HG03439 (cell line): Measurements from ENCODE around the gene BEND7.

Experiments
- ATAC-seq: cut with Tn5 transposase; IDR thresholded peaks from one replicate; pipeline ENCODE4 v1.9.1; 2021; ENCODE audit warnings: mild to moderate bottlenecking, moderate library complexity; ENCODE audit not compliant: unreplicated experiment

The BEND7 gene

DNA sequence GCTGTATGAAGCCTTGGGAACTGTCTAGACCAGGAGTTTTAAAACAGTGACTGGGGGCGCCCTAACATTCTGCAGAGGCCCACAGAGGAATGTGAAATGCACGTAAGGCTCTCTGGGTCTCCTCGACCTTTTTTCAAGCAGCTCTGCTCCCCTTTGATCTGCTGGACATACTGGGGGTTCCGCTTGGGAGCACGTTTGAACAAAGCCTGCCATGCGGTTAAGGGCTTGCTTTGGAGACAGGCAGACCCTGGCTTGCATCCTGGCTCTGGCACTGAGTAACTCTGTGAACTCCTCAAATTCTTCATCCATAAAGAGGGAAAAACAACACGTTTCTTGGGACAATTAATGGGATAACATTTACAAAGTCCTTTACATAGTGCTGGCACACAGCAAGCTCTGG is 7.8 kb downstream of the BEND7 start:
- ATAC-seq: no peak

DNA sequence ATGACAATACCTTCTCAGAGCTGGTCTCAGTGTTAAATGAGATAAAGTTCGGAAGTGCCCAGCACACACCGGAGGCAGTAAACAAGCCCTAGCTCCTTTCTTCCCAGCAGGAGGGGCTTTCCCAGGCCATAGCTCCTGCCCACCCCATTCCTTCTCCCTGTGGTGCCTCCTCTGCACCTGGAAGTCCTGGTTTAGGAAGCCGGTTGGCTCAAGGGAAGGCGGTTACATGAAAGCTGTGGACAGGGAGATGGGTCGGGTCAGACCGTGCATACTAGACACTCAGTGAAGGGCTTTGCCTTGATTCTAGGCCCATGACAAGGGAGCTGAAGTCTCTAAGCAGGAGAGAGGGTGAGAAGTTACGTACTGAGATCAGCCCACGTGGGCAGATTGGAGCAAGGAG is 8.6 kb downstream of the BEND7 start:
- ATAC-seq: no peak

DNA sequence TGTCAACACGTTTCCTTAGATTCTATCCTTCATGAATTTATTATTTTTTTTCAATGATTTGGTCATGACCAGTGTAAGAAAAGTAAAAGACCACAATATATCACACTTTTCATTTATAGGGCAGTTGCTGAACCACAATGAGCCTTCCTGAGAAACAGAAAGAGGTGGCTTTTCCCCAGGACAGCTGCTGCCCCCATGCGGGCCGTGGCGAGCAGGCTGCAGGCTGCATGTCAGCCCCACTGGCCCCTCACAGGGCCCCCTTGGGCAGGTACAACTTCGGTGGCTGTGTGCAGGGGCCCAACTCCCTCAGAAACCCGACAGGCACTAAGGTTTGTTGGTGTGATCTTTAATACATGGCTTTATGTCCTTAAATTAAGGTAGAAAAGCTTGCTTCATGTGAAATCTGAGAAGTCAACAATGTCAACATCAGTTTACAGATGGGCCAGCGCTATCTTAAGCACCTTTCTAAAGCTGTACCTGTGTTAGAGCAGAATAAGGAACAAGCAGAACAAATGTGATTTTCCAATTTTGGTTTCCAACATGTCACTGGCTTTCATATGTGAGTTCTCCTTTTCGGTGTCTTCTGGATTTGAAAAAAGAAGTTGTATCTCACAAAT is 10.6 kb downstream of the BEND7 start:
- no peak for ATAC-seq

DNA sequence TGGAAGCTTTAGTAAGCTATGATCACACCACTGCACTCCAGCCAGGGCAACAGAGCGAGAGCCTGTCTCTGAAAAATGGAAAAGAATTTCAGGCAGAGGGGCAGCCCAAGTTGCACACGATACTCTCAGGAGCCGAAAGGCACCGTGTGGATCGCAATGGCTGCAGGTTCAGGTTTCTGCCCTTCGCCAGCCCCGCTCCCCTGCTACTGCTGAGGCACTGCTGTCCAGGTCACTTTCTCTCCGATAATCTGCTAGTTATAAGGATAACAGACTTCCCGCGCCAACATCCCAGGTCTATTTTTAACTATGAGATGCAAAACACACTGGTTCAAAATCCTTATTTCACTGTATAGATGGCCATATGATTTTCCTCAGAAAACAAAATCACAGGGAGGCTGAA is 11.1 kb downstream of the BEND7 start:
- no peak for ATAC-seq

DNA sequence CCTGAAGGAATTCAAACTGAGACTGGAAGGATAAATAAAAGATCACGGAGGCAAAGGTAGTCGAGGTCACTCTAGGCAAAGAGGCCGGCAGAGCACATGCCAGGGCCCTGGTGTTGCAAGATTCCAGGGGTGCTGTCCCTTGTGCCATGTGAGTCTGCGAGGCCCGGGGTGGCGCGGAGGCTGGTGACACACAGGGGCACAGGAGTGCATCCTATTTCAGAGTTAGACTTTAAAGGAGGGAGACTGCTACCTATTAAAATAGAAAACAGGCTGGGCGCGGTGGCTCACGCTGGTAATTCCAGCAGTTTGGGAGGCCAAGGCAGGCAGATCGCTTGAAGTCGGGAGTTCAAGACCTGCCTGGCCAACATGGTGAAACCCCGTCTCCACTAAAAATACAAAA is 12.6 kb downstream of the BEND7 start:
- no peak for ATAC-seq

DNA sequence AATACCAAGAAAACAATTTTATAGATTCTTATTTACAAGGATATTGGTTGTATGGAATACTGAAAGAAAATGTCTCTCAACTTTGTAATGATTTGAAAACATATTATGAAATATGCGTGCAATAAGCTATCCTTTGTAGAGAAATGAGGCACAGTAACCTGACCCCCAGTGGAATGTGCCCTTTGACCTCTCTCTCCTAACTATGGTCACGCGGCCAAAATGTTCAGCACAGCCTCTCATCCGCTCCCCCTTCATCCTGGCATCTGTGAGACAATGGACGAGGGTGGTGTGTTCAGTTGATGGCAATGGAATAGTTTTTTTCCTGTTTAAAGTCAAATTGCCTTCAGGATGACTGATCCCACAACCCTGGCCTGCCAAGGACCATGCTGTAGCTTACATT is 13.3 kb downstream of the BEND7 start:
- ATAC-seq: no peak

DNA sequence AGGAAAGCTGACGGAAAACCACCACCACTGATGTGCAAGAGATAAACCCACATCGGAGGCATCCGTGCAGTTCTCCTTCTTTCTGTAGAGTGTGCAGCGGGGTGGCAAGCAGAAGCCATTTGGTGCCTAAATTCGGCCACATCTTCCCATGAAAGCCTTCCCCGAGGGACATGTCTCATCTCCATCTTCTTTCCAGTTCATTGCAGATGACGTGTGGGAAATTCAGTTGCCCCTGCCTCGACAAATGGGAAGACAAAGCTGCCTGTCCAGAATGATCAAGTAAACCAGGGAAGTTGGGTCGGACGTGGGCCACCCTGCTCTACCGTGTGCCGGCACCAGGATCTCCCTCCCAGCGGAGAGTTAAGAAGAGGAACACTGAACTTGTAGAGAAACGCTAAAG is 14.5 kb downstream of the BEND7 start:
- no peak for ATAC-seq

DNA sequence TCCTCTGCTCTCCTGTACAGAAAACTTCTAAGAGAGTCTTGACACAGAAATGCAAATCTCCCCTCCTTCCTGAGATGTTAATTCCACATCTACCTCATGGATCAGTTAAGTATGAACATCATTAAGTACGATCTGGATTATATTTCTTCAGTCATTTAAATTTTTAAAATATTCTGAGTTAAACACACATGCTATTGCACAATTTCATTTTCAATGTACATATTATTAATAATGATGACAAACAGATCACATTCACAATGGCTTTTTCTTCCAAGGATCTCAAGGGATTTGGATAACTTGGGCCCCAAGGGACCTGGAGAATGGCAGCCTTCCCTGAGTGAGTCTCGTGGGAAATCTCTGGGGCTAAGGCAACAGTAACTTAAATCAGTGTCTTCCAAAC is 16.2 kb downstream of the BEND7 start:
- no peak for ATAC-seq

DNA sequence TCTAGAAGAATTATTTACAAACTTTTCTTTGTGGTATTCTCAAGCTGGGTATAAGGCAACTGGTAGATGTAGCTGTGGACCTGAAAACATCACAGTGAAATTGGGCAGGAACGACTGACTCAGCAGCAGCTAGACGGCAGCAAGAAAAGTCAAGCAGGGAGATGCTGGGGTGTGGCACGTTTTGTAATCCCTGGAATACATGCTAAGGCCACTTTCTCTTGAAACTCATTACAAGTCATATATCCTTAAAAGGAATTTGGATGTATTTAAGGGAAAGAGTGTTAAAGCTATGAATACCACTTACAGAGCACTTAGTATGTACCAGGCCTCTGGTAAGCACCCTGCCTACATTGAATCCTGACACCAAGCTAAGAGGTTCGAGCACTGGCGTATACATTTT is 17.4 kb downstream of the BEND7 start:
- ATAC-seq: no peak

DNA sequence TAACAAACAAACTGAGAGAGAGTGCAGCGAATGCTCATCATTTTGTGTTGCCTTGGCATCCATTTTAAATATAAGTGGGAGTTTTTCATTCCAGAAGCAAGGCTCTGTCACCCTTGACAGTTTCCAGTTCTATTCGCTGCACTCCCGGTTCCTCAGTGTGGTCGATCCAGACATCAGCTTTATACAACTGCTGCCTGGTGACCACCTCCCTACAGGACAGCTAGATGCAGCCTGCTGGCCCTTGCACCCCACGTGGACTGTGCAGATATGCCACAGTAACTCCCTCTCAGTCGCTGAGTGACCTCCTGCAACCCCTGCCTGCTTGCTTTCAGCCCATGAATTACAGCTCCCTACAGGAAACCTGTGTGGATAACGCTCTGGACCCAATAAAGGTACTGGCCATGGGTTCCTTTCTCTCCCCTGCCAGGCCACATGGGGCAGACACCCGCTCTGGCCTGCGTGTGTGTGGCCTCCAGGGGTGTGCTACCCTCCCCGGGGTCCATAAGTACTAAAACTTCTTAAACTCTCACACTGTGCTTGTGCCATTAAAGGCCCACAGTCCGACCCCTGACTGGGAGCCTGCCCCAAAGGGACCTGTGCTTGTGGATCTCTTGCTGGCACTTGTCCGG is 23.6 kb downstream of the BEND7 start:
- ATAC-seq: no peak

DNA sequence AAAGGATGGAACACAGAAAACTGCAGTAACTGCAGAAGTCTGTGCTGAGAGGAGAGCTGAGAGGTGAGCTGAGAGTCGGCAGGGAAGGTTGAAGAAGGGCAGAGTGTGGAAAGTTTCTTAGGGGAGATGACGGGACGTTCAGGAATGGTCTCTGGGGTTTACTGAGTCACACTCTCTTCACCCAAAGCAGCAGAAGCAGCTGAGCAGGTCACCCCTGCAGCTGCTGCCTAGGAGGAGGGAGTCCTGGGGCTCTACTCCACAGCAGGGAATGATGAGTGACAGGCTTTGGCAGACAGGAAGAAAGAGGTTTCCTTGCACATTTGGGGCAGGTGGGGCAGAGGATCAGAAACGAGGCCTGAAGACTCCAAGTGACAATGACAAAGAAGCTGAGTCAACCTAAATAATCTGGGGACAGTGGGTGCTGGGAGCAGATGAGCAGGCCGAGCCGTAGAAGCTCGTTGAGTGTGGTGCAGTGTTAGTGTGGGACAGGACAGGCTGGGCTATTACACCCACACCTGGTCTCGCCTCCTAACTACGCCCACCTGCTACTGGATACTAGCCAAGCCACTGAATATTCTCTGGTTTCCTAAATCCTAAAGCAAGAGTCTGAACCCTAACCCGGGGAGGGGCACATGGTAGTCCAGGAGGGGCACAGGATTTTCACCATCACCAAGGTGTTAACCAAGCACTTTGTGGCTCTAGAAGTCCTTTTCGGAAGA is 24.9 kb downstream of the BEND7 start:
- ATAC-seq: no peak

DNA sequence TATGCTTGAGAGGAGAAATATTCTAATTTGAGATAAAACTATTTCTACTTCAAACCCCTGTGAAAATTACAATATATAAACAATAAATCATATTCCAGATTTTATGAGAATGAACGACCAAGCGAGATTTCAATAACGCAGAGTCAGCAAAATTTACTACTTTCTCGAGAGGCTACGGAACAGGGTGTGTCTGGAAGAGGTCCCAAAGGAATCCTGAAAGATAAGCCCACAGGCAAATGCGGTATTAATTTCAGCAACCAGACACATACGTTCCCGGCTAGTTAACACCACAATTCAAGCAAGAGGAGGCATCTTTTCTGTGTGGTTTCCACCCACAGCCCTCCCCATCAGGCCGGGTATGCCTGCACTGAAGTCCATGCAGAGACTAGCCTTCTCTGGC is 26.4 kb downstream of the BEND7 start:
- no peak for ATAC-seq

DNA sequence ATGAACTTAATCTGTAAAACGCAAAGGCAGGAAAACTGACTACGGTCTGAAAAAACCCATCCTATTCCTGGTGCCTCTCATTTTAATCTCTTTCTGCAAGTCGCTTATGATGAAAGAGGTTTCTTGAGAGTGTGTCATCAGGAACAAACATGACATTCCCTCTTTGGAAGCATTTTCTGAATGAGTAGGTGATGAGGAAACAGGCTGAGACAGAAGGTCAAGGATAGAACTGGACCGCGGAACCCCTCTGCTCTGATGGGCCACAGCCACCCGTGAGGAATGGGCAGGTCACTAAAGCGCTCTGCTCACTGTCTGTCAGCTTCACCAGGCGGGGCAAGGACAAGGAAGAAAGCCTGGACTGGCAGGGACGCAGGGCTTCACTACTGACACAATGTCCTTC is 28.6 kb downstream of the BEND7 start:
- ATAC-seq: no peak

DNA sequence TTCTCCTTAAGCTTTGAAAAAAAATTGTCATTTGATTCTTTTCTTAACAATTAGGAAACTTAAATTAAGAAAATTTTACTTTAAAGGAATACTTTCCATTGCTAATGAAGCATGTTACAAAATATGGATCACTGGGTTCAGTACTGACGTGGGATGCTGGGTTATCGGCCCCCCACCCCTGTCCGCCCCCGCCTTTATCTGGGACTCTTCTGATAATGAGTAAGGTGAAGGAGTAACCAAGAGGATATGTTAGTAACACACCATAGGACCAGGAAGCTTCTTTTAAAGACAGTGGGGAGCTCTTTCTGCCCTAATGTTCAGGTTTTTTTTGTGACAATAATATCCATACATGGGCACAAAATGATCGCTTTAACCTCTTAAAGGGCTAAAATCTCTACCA is 29.7 kb downstream of the BEND7 start:
- no peak for ATAC-seq

DNA sequence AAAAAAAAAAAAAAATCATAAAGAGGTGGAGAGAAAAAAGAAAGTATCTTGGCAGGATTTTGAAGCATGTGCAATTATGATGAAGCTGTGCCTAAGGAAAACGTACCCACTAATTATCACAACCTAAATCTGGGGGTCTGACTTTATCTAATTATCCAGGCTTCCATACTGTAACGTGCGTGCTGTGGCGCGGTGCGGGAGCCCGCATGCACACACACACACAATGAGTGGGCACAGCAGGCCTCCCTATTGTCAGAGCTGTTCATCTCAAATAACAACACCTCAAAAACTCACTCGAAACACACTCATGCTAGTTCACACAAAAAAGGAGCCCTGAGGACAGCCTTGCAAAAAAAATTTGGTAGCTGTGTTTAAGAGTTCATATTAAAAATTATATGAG is 31.9 kb downstream of the BEND7 start:
- no peak for ATAC-seq

DNA sequence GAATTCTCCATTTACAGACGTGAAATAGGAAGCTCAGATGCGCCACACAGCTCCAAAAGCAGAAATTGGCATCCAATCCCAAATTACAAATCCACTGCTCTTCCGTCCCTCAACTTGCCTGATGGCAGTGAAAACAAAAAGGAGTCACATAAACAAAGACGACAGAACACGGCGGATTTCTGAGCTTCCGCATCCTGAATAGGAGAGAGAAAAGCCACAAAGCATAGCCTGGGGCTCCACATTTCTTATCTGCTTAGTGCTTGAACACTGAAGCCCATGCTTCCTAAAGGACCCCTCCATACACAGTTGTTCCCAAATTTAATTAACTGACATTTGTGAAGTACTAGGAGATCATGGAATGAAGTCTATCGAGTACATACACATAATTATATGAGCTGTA is 32.6 kb downstream of the BEND7 start:
- ATAC-seq: no peak

DNA sequence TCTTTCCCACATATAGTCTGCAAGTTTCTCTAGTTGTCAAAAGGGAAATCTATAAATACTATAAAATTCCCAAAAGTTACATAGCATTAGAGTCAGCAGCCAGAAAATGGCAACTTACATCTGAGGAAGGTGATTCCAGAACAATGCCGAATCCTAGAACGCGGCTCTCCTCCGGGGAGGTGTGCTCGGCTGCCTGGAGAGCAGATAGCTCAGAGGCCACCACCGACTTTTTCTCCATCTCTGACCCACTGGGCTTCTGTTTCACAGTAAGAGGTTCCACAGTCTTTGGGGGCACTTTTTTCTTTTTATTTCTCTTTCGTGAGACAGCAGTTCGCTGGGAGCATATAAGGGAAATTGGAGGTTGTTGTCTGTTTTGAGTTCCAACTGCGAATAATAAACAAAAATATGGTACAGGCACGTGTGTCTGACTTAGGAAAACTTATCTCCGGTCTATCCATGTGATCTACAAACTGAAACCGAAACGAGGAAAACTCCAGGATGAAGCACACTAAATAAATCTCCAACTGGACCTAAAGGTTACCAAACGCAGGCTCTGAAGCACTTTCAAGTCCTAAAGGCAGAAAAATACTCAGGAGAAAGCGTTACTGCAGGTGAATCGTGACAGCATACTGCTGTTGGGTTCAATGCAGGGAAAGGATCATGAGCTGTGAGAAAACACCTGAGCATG is 36.2 kb downstream of the BEND7 start:
- ATAC-seq: no peak

DNA sequence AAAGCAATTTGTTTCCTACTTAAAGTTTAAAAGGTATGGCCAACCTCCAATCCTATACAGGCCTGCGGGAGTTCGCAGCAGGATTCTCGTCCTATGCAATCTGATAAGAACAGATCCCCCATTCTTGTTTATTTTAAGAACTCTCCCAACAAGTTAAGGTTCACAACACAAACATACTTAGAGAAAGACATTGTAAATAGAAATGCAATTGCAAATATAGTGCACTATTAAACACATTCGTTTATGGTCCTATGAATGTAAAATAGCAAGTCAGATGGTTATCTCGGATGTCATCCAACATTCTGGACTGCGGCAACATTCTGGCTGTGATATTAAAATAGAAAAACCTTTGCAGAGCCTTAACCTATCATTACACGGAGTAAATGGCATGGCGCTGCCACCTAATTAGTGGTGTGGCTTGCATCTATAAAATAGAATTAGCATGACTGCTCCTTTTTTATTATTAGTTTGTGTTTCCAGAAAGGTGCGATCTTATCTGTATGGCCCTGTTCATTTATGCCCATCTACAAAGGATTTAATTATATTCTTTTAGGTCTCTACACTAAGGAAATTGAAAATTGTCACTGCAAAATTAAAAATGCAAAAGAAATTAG is 37.0 kb downstream of the BEND7 start:
- no peak for ATAC-seq

DNA sequence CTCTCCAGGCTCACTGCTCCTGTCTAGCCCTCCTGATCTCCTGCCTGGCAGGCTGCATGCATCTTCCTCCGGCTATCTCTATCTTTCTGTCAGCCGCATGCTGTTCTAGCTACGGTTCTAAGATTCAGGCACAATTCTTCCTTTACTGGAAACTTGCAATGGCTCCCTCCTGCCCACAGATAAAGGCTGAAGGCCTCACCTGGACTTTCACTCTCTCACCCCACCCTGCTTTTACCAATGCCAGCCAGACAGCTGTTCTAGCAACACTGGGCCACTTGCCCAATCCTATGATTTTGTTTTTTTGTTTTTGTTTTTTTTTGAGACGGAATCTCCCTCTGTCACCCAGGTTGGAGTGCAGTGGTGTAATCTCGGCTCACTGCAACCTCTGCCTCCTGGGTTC is 38.3 kb downstream of the BEND7 start:
- ATAC-seq: no peak

DNA sequence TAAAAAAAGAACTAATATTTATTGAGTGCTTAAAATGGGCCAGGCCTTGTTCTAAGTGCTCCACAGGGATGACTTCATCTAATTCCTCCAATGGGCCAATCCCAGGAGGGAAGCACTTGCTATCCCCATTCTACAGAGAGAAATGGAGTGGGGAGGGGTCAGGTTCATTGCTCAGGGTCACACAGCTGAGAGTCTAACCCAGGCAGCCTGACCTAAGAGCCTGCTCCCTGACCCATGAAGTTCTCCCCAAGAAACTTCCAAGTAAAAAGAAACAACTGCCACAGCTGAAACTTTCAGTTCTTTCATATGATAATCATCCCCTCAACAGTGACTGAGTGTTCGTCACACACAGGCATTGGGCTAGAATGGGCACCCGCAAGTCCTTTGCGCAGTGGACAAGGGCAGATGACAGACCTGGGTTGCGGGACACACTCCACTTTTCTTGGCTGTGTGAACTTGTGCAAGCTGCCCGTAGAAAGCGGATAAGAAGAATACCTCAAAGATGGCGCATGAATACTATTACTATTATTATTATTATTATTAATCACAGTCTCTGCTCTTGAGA is 39.7 kb downstream of the BEND7 start:
- ATAC-seq: no peak

DNA sequence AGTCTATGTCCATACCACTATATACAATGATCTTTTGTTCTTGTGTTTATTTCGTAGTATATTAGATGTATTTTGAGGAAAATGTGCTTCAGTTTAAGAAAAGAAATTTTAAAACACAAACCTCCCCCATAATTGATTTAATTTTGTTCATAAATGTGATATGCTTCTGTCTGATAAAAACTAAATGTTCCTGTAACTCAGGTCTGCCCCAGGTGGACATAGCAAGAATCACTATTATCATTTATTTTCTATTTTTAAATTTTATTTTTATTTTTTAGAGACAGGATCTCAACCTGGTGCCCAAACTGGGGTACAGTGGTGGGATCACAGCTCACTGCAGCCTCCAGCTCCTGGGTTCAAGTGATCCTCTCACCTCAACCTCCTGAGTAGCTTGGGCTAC is 43.2 kb downstream of the BEND7 start:
- no peak for ATAC-seq
